Tibial artery (tissue), 4 donors: ENCODE results near the gene UGT1A8.

Source experiments
- DNase-seq, 2 donors: peaks; one replicate each; pipeline ENCODE4 v3.0.0-alpha.2; 2019
- H3K27ac ChIP-seq, 2 donors: fragments of 200-600 bp; sonication (generic) in 1 of 2; 1 replicate in 1 of 2; 2 replicates in 1 of 2; pipeline ENCODE4 v1.5.1; 2018 to 2019; ENCODE audit warnings: mild to moderate bottlenecking in 1 of 2
- H3K27me3 ChIP-seq, 2 donors: fragments of 200-600 bp; sonication (generic) in 1 of 2; one replicate each; pipeline versions ENCODE4 v1.5.1 to v1.6.0; 2016 to 2019
- H3K36me3 ChIP-seq, 3 donors: fragments of 200-600 bp; sonication (generic) in 2 of 3; one replicate each; pipeline ENCODE4 v1.5.1; 2016 to 2019; ENCODE audit warnings: mild to moderate bottlenecking in 2 of 3
- H3K4me1 ChIP-seq, 4 donors: fragments of 200-600 bp; sonication (generic) in 2 of 4; 1 replicate in 3 of 4; 2 replicates in 1 of 4; pipeline ENCODE4 v1.5.1; 2016 to 2019
- H3K4me3 ChIP-seq, 2 donors: fragments of 200-600 bp; sonication (generic) in 1 of 2; 1 replicate in 1 of 2; 2 replicates in 1 of 2; pipeline ENCODE4 v1.5.1; 2018 to 2019; ENCODE audit warnings: mild to moderate bottlenecking in 2 of 2
- H3K9me3 ChIP-seq, 3 donors: fragments of 200-600 bp; sonication (generic) in 1 of 3; one replicate each; pipeline ENCODE4 v1.5.1; 2016 to 2019
- CTCF ChIP-seq, 2 experiments: fragments of 200-600 bp in 1 of 2; fragments of 450-650 bp in 1 of 2; IDR thresholded peaks; one replicate each; pipeline ENCODE4 v1.5.1; 2017 to 2019; ENCODE audit warnings: antibody characterized with exemption in 2 of 2, mild to moderate bottlenecking in 1 of 2, moderate library complexity in 1 of 2
- intact Hi-C: fragments of 100-400 bp; cut with DNase I; formaldehyde crosslinking; loops from one replicate; pipeline ENCODE4 v1.15.0; 2023; ENCODE audit warnings: low total_unique reads

Gene UGT1A8

GRCh38 chr2:233799087-233799665 is 181.7 kb downstream of the UGT1A8 start:
- no peaks in the 10 kb centered on the region for H3K36me3 ChIP-seq
- H3K27ac ChIP-seq = no peak overlapping the region
- intact Hi-C loops = no loop called here
- no peak for TF ChIP-seq CTCF (IDR thresholded peaks at IDR 0.05)
- no peak overlapping the region for H3K4me3 ChIP-seq
- peak in 1 of 2 donors; percentile 31 for DNase-seq
- no peaks in the 10 kb centered on the region for H3K9me3 ChIP-seq
- no peaks in the 10 kb centered on the region for H3K4me1 ChIP-seq
- no peaks in the 10 kb centered on the region for H3K27me3 ChIP-seq

- TF ChIP-seq CTCF (IDR thresholded peaks at IDR 0.05) = no peak
- Histone ChIP-seq H3K27me3 (no peaks in the 10 kb centered on the region), H3K27ac (no peak overlapping the region), H3K4me1 (no peaks in the 10 kb centered on the region), H3K9me3 (no peaks in the 10 kb centered on the region), H3K4me3 (no peak overlapping the region), H3K36me3 (no peaks in the 10 kb centered on the region)
- DNase-seq = peak in 1 of 2 donors; percentile 40
- intact Hi-C loops = no loop called here
Measured at GRCh38 chr2:233799716-233800115, 182.3 kb downstream of the UGT1A8 start.

GRCh38 chr2:233800208-233800607 is 182.8 kb downstream of the UGT1A8 start:
- Histone ChIP-seq H3K27ac (no peak overlapping the region), H3K36me3 (no peaks in the 10 kb centered on the region), H3K9me3 (no peaks in the 10 kb centered on the region), H3K4me1 (no peaks in the 10 kb centered on the region), H3K27me3 (no peaks in the 10 kb centered on the region), H3K4me3 (no peak overlapping the region)
- intact Hi-C loops = no loop called here
- TF ChIP-seq CTCF (IDR thresholded peaks at IDR 0.05) = no peak
- DNase-seq = peak in 1 of 2 donors; percentile 15

GRCh38 chr2:233801357-233802131 is 184.1 kb downstream of the UGT1A8 start:
- Histone ChIP-seq H3K36me3 (no peaks in the 10 kb centered on the region), H3K4me1 (no peaks in the 10 kb centered on the region), H3K4me3 (no peak overlapping the region), H3K27ac (no peak overlapping the region), H3K9me3 (no peaks in the 10 kb centered on the region), H3K27me3 (no peaks in the 10 kb centered on the region)
- intact Hi-C loops = no loop called here
- TF ChIP-seq CTCF (IDR thresholded peaks at IDR 0.05) = no peak
- DNase-seq = peak in 1 of 2 donors; percentile 47

- no peaks in the 10 kb centered on the region for H3K9me3 ChIP-seq
Measured at GRCh38 chr2:233802132-233802815, 184.8 kb downstream of the UGT1A8 start.

More at GRCh38 chr2:233802132-233802815, 184.8 kb downstream of the UGT1A8 start:
- H3K27ac ChIP-seq = no peak overlapping the region
- H3K27me3 ChIP-seq = no peaks in the 10 kb centered on the region
- H3K4me3 ChIP-seq = no peak overlapping the region
- no peaks in the 10 kb centered on the region for H3K4me1 ChIP-seq
- DNase-seq = no peak
- TF ChIP-seq CTCF (IDR thresholded peaks at IDR 0.05) = no peak
- H3K36me3 ChIP-seq = no peaks in the 10 kb centered on the region
- intact Hi-C loops = no loop called here
